Measurements from ENCODE around the gene AATK.

The AATK gene

DNA sequence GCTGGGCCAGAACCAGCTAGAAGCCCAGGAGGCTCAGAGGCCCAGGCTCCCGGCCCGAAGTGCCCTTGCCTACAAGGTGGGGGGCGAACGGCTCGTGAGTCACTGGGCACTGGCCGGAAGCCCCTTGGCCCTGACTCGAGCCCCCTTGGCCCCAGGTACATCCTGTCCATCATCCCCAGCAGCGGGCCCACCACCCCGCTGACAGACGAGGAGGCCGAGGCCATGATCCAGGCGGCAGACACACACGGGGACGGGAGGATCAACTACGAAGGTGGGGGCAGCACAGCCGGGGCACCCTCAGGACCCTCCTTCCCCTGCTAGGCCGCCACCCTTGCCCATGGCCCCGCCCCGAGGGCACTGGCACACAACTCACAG is 15.8 kb upstream of the AATK start:
- in situ Hi-C loops (cut with HindIII; ENCODE audit: low sequenced_read_pairs), result no loop called here

DNA sequence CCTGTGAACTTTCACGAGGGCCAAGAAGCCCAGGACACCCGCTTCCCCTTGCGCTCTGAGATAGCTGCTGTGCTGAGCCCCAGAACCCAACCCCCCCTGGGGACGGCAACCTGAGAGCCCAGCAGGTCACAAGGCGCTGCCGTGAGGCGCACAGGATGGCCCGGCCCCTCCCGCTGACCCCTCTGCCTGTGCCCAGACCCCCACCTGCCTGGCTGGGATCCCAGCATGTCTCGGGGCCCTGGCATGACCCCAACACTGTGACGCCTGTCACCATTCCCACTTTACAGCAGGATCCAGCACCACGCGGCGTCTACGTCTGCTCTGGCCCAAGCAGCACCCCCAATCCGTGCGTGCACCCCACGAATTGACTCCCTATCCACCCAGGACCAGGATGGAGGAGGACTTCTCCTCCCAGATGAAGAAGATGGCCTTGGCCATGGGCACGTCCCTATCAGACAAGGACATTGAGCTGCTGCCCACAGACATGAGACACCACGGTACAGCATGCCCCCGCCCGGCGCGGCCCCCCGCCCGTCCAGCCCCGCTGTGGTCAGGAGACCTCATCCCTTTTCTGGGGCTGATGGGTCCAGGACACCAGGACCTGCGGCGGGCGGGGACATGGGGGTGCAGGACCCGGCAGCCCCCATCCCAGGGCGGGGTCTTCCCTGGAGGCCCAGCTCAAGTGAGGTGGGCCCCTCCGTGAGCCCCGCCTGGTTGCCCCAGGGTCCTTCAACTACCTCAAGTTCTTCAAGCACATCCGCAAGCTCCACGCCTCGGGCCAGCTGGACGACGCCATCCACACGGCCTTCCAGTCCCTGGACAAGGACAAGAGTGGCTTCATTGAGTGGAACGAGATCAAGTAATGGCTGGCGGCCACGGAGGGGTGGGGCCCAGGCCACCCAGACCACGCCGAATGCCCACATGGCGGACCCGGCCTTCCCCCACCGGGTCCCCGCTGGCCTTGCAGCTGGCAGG is 15.1 kb upstream of the AATK start:
- in situ Hi-C loops (cut with HindIII; ENCODE audit: low sequenced_read_pairs), result no loop called here

- in situ Hi-C loops (cut with HindIII; ENCODE audit: low sequenced_read_pairs), result no loop called here
Measured at GRCh38 chr17:81179861-81180260, 13.8 kb upstream of the AATK start.

GRCh38 chr17:81179220-81179619 is 13.2 kb upstream of the AATK start:
- in situ Hi-C loops (cut with HindIII; ENCODE audit: low sequenced_read_pairs), result no loop called here

DNA sequence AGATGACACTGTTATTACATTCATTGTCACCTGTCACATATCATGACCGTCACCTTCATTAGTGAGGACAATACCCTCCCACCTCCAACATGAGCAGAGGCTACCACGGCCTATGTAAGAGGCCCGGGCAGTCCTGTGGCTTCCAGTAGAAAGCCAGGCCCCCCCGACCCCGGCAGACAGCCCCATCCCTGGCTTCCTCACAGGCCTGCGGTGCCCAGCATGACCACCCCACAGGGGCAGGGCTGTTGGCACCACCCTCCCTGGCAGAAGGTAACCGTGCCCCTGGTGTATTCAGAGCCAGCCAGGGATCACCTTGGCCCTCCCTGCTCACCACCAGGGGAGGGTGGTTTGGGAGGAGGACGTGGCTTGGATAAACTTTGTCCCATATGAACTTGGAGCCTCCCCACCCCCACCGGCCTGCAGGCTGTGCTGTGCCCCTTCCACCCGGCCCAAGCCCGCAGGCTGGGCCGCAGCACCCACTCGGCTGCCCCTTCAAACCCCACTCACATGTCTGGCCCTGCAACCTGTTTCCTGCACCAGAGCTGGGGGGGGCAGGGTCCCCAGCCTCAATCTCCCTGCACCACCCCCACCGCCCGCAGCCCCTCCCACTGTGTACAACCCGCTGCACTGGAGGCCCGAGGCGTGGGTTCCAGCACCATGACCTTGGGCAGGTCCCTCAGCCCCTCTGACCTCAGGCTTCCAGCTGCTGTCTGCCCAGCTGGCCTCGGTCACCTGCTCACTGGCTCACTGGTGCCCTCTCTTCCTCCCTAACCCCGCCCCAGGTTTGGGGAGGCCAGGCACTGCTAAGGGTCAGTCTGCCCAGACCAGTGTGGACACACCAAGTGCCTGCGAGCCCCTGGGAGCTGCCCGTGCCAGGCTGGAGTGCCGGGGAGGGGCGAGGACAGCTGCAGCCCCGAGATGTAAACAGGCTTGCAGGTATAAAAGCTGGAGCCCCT is 12.4 kb upstream of the AATK start:
- in situ Hi-C loops (cut with HindIII; ENCODE audit: low sequenced_read_pairs), result no loop called here

DNA sequence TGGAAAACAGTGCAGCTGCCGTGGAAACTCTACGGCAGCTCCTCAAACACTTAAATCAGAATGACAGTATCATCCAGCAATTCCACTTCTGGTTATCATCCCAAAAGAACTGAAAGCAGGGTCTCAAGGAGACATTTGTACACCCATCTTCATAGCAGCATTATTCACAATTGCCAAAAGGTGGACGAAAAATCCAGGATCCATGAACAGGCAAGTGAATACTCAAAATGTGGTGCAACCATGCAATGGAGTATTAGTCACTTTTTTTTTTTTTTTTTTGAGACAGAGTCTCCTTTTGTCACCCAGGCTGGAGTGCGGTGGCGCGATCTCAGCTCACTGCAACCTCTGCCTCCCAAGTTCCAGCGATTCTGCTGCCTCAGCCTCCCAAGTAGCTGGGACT is 10.6 kb upstream of the AATK start:
- in situ Hi-C loops (cut with HindIII; ENCODE audit: low sequenced_read_pairs), result no loop called here

DNA sequence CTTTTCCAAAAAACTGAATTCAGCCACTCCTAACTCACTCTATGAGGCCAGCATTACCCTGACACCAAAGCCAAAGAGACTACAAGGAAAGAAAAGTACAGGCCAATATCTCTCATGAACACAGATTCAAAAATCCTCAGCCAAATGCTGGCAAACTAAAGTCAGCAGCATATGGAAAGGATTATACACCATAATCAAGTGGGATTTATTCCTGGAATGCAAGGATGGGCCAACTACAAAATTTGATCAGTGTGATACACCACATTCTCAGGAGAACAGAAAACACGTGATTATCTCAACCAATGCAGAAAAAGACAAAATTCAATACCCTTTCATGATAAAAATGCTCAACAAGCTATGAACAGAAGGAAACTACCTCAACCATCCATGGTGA is 7.7 kb upstream of the AATK start:
- in situ Hi-C loops (cut with HindIII; ENCODE audit: low sequenced_read_pairs), result no loop called here

GRCh38 chr17:81173052-81173761 is 7.2 kb upstream of the AATK start:
- in situ Hi-C loops (cut with HindIII; ENCODE audit: low sequenced_read_pairs), result no loop called here

- in situ Hi-C loops (cut with HindIII; ENCODE audit: low sequenced_read_pairs), result no loop called here
Measured at GRCh38 chr17:81171941-81172340, 5.9 kb upstream of the AATK start.

DNA sequence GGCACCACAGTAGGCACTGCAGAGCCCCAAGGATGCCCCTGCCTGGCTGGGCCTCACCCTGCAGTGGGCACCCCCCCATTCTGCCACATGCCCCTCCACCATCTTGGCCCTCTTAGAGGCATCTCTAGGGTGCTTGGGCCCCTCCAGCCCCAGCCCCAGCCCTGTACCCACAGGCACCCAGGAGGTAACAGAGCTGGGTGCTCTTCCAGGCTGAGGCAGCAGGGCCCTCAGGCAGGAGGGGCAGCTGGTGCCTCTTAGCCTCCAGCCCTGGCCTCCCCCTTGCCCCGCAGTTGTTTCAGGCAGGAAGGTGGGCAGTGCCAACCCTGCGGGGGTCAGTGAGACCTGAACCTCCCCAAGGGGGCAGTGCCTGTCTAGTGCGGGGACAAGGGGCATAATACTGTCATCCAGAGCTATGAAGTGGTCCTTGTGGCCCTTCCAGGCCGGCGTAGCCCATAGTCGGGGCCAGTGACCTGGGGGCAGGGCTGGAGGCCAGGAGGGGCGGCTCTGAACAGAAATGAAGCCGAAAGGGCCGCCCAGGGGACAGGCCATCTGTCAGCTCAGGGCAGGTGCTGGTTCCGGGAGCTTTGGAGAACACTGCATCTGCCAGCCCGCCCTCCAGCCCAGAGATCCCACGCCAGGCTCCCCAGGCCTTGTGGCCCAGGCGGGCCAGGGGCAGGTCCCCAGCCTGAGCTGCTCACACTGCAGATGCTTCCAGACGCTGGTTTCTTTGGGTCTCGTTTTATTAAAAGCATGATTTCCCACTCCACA is 4.9 kb upstream of the AATK start:
- in situ Hi-C loops (cut with HindIII; ENCODE audit: low sequenced_read_pairs), result no loop called here

DNA sequence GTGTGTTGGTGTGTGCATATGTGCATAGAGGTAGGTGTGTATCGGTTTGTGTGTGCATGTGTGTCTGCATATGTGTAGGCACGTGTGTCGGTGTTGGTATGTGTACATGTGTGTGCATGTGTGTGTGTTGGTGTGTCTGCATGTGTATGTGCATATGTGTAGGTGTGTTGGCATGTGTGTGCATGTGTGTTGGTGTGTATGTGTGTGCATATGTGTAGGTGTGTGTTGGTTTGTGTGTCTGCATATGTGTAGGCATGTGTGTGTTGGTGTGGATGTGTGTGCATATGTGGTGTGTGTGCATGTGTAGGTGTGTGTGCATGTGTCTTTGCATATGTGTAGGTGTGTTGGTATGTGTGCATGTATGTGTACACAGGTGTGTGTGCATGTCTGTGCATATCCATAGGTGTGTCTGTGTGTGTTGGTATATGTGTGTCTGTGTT is 3.9 kb upstream of the AATK start:
- in situ Hi-C loops (cut with HindIII; ENCODE audit: low sequenced_read_pairs), result no loop called here

- in situ Hi-C loops (cut with HindIII; ENCODE audit: low sequenced_read_pairs), result no loop called here
Measured at GRCh38 chr17:81167638-81168037, 1.6 kb upstream of the AATK start.

GRCh38 chr17:81167194-81167524 is 1.1 kb upstream of the AATK start:
- in situ Hi-C loops (cut with HindIII; ENCODE audit: low sequenced_read_pairs), result no loop called here

GRCh38 chr17:81165246-81166032 is 582 bp downstream of the AATK start, which contains the start of gene PVALEF:
Gene PVALEF, plus strand, starts transcription at chr17:81165507. Its CDS starts 15,720 bp downstream, at chr17:81181227.
- in situ Hi-C loops (cut with HindIII; ENCODE audit: low sequenced_read_pairs), result no loop called here

GRCh38 chr17:81164371-81165245 is 1.4 kb downstream of the AATK start:
- in situ Hi-C loops (cut with HindIII; ENCODE audit: low sequenced_read_pairs), result no loop called here

DNA sequence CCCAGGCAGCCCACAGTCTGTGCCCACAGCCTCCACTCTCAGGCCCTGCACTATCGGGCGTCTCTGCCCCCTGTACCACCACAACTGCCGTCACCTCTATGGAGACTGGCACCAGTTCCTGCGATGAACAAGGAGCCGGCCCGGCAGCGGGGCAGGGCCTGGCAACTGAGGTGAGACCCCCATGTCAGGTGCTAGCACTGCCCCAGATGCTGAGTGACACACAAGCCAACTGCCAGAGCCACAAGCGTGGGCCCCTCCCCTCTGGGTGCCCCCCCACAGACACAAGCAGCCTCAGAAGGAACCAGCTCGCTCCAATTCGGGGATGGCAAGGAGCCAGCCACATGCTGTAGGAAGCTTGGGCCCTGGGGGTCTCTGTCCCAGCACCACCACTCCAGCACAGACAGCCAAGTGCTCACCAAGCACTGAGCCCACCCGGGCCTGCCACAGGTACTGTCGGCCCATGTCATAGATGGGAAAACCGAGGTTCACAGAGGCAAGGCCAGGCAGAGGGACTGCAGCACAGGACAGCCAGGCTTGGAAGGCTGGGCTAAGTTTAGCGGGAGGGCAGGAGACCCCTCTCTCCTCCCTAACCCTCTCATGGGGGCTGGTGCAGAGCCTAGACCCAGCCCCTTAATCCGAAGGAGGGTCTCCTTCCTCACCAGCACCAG is 2.2 kb downstream of the AATK start:
- in situ Hi-C loops (cut with HindIII; ENCODE audit: low sequenced_read_pairs), result no loop called here

DNA sequence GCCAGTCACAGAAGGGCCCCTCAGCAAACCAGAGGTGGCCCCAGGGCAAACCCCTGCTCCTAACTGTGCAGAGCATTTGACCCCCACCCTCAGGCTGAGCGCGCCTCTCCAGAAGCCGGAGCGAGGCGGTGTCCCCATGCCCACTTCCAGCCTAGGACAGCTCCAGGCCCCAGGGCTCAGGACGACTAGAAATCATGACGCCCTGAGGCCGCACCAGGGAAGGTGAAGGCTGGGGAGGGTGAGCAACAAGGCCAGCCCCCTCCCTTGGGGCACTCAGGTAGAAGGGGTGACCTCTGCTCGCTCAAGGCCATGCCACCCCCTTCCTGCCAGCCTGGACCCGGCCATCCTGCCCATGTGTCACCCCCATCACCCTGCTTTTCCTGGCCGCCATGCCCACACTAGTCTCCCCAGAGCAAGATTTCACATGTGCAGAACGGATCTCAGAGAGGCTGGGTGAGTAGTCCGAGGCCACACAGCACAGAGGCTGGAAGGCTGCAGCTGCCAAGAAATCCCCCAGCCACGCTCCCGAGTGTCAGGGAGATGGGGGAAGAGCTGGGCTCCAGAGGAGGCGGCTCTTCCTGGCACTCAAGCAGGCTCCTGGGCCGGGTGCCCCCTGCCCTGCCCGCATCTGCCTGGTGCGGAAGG is 2.8 kb downstream of the AATK start:
- in situ Hi-C loops (cut with HindIII; ENCODE audit: low sequenced_read_pairs), result no loop called here

All from DLD1 (cell line).